ENCODE data around the gene TBC1D20.
"Not testable (repeated sequence)": the region's sequence is repeated elsewhere in the genome, so short reads cannot be mapped to it uniquely, and the experiment has no call there.

TBC1D20 gene, protein sequence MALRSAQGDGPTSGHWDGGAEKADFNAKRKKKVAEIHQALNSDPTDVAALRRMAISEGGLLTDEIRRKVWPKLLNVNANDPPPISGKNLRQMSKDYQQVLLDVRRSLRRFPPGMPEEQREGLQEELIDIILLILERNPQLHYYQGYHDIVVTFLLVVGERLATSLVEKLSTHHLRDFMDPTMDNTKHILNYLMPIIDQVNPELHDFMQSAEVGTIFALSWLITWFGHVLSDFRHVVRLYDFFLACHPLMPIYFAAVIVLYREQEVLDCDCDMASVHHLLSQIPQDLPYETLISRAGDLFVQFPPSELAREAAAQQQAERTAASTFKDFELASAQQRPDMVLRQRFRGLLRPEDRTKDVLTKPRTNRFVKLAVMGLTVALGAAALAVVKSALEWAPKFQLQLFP

DNA sequence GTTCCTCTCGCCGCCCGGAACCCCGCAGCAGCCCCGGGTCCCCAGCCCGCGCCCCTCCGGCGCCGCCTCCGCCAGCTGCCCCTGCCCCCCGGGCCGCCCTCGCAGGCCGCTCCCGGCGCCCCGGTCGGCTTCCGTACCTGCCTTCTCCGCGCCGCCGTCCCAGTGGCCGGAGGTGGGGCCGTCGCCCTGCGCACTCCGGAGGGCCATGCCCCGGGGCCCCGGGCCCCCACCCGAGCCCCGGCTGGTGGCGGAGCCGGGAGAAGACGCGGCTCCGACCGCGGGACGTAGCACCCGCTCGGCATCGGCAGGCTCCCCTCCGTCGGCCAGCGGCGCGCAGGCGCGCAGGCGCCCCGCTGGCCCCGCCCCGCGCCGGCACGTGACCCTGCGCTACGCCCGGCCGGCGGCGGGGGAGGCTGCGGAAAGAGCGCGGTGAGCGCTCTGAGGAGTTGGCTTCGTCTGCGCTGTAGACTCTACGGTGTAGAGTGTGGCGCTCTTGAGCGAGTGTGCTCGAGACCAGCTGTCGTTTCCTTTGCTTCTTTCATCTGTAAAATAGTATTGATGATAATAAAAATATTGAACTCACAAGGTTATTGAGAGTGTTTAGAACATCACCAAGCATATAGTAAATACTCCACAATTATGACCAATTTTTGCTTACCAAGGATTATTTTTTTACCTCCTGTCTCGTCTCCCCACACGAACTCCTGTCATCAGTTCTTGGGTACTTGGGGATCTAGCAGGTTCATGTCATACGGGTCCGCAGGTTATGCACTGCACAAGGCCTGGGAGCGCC, at the start of gene TBC1D20:
TSS of gene TBC1D20 (minus strand) at position 335 of the 793 bp plus-strand sequence. CDS start at position 207, 128 bp downstream.
- DNase-seq = peak; percentile 82

DNA sequence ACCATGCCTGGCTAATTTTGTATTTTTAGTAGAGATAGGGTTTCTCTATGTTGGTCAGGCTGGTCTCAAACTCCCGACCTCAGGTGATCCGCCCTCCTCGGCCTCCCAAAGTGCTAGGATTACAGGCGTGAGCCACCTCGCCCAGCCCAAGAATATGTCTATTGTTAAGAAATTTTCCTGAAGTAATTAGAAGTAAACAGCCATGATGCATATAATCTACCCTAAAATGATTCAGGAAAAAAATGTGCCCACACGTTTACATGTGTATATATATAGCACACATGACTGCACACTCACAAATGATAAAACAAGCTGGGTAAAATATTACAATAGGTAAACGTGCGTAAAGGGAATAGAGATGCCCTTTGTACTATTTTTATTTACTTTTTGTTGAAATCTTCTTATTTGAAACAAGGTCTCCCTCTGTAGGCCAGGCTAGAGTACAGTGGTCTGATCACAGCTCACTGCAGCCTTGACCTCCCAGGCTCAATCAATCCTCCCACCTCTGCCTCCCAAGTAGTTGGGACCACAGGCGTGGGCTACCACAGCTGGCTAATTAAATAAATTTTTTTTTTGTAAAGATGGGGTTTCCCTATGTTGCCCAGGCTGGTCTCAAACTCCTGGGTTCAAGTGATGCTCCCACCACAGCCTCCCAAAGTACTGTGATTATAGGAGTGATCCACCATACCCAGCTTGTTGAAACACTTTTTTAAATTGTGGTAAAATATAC, 48.2 kb upstream of the TBC1D20 start:
- DNase-seq = not testable (repeated sequence)

GRCh38 chr20:508364-508787, 46.0 kb upstream of the TBC1D20 start:
- not testable (repeated sequence) for DNase-seq

DNA sequence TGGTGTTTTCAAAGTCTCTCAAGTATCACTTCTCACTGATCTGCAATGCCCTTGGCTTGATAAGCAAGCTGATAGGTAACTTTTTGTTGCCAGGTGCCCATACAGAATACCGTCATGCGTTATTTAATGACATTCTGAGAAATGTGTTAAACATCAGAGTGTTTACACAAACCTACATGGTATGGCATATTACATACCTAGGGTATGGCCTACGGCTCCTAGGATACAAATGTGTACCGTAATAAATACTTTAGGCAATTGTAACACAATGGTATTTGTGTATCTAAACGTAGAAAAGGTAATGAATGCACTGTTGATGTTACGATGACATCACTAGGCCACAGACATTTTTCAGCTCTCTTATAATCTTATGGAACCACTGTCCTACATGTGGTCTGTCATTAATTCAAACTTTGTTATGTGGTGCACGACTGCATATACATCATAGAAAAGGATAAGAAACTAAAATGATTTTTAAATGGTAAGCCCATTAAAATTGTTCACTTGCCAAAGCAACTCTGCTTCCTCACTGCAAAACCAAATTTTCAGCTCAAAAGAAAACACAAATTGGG, 45.5 kb upstream of the TBC1D20 start:
- no peak for DNase-seq

- no peak for DNase-seq
Measured at GRCh38 chr20:507006-507758, 44.8 kb upstream of the TBC1D20 start.

DNA sequence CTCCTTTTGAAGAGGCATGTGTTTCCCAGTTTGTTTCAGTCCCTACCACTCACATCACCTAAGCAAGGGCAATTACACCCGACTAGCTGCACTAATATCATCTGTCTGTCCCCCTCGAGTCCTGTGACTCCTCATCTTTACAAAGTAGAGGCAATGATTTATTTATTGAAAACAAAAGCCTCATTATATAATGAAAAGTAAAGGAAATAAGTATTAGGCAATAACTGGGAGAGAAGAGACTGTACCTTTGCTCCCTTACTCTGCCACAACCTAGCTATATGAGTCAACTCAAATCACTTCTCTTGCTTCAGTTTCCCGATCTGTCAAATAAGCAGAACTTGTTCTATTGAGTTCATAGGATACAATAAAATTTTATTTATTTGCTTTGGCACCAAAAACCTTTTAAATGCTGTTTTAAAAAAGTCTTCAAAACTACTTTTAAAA, 42.3 kb upstream of the TBC1D20 start:
- no peak for DNase-seq

GRCh38 chr20:503048-503737, 40.9 kb upstream of the TBC1D20 start:
- DNase-seq = no peak

DNA sequence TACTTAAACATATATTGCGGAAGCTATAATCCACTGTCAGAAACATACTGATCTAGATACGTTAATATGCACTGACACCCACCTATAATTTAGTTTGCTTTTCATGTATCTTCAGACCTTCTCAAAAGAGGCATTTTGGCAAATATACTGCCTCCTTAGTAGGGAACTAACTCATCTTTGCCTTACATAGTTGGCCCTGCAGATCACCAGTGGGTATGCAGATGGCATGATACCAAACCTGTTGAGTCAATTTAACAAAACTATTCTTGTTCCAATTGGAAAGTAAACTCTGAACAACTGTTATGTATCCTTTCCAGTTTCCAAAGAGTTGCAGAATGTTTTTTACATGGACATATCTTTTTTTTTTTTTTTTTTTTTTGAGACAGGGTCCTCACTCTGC, 35.6 kb upstream of the TBC1D20 start:
- no peak for DNase-seq

GRCh38 chr20:496126-496696, 33.9 kb upstream of the TBC1D20 start:
- no peak for DNase-seq

GRCh38 chr20:492159-492558, 29.8 kb upstream of the TBC1D20 start:
- DNase-seq = no peak

DNA sequence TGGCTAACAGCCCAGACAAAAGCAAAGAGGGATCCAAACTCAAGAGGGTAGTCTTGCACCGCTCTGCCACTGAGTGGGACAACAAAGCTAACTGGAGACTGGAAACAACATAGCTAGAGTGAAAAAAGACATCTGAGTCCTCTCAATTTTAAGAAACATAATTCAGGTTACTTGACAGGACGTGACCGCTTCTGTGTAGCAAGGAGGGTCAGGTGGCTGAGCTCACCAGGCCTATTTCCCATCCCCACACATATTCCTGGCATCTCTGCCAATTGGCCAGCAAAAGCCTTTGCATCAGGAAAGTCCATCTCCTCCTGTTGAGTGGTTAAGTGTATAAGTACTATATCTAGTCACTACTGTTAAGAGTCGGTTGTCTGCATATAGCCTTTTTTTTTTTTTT, 25.3 kb upstream of the TBC1D20 start:
- DNase-seq = no peak

DNA sequence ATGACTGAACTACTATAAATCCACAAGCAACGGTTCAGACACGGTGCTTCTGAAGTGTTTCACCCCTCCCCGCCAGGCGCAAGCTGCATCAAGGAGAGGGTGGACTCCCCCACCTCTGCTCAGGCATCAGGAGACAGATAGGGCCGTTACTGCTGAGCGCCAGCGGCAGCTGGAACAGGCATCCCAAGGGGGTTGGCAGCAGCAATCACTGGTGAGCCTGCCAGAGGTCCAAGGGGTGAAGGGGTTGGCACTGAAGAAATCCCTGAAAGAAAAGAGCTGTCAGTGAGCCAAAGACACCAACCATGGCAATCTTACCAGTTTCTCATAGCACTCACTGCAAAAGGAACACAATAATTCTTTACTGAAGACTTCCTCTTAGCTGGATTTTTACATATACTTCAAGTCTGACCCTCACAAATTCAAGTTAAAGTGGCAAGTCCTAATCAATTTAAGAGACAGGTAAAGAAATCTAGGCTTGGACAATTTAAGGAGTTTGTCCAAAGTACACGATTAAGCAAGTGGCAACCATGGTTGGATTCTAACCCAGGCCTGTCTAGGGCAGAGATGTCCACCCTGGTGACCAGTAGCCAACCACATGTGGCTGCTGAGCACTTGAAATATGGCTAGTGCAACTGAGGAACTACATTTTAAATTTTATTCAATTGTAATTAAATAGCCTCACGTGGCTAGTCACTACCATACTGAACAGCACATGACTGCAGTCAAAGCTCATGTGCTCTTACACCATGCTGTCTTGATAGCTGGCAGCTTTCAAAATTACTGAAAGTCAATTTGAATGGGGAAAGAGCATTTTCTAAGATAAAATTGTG, 21.7 kb upstream of the TBC1D20 start:
- DNase-seq = no peak

GRCh38 chr20:481167-481566, 18.8 kb upstream of the TBC1D20 start:
- DNase-seq = no peak

GRCh38 chr20:480044-480443, 17.7 kb upstream of the TBC1D20 start:
- no peak for DNase-seq

DNA sequence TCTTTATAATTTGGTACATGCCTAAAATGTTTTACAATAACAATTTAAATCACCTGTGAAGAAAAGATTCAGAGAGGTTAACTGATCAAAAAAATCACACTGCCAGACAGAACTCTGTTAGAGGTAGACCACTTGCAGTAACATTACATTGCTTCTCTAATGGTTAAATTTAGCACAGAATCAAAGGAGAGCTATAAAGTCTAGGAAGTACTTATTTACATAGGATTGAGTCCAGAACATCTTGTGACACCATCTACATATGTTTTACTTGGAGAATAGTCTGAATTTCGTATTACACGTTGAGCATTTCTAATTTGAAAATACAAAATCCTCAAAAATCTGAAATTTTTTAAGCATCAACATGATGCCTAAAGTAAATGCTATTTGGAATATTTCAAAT, 17.2 kb upstream of the TBC1D20 start:
- no peak for DNase-seq

DNA sequence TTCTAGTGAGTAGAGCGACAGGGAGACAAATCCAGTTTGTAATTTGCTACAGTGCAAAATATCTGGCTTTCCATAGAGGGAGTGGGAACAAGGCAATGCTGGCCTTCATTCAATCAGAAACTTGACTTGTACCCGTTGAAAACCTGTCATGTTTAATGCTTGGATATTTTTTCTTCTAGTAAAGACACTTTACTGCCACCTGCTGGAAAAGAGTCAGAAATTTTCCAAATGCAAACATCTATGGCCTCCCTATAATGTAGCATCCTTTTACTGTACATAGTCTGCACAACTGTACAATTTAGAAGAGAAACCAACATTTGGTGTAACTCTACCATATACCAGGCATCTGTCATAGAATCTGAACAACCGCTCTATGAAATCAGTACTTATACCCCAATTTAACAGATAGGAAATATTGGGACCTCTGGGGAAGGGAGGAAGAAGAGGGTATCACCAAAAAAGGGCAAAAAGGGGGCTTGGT, 16.7 kb upstream of the TBC1D20 start:
- DNase-seq = no peak

DNA sequence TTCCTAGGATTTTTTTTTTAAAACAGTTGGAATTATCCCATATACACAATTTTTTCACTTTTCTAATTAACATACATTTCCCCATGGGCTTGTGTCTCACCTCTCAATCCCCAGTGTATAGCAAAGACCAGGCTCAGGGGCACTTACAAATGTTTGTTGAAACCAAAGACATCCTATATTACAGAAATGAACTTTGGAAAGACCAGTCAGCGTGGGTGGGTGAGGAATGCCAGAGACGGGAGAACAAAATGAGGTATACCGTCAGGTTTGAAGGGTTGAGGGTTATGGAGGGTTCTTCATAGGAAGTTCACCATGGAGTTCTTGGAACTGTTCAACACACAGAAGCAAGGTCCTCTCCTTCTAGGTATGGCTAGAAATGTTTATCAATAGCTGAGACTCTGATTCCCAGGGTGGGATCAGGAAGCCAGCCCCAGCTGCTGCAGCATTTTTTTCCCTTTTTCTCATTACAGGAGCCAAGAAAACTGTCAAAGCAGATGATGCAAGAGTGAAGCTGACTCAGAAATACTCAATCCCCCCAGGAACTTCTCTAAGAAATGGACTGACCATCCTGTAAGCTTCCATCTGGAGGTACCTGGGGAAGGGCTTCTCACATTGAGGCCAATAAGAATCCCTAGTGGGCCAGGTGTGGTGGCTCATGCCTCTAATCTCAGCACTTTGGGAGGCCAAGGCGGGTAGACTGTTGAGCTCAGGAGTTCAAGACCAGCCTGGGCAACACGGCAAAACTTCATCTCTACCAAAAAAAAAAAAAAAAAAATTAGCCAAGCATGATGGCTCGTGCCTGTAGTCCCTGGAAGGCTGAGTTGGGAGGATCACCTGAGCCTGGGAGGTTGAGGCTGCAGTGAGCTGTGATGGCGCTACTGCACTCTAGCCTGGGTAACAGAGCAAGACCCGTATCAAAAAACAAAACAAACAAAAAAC, 15.9 kb upstream of the TBC1D20 start:
- DNase-seq = no peak

GRCh38 chr20:476561-477249, 14.4 kb upstream of the TBC1D20 start:
- not testable (repeated sequence) for DNase-seq
